ENCODE measurements around the gene GCA. TPM values are rescaled to one million over a fixed set of nuclear protein-coding genes. Genes with fewer than 3 reads are reported as not detected.

The GCA gene
- total RNA-seq, 2 donors from 2014 or later = 22.5 to 56.6 TPM

DNA sequence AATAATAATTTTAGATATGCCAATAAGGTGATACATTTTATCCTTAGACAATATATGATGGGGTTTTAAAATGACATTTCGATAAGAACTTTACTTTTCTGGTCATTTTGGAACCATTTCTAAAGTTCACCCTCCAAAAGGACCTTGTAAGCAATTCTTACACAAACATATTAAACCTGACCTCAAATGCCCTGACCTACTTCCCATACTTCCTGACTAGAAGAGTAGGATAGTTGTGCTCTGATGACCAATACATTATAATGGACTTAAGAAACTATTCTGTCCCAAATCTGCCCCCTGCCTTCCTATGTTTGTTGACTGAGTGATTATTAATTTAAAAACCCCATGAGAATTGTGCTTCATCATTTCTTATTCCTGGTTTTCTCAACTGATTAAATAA, 24.6 kb downstream of the GCA start:
- peak overlapping the region; percentile 50 to 64 for H3K27ac ChIP-seq
- no peak overlapping the region for H3K4me3 ChIP-seq
- no peaks in the 10 kb centered on the region for H3K36me3 ChIP-seq
- H3K4me1 ChIP-seq (ENCODE audit: control insufficient read depth in 1 of 2, low read depth in 2 of 2) = peaks cover 18 to 24% of the 10 kb centered on the region in 2 donors
- TF ChIP-seq CTCF (IDR thresholded peaks at IDR 0.05) = no peak
- ATAC-seq (ENCODE audit: insufficient number of reproducible peaks, low FRiP score, low read depth) = no peak
- no peaks in the 10 kb centered on the region for H3K9me3 ChIP-seq
- DNase-seq (ENCODE audit: low spot score) = no peak
- H3K27me3 ChIP-seq (replicated peaks; ENCODE audit: insufficient read depth) = no peaks in the 10 kb centered on the region

DNA sequence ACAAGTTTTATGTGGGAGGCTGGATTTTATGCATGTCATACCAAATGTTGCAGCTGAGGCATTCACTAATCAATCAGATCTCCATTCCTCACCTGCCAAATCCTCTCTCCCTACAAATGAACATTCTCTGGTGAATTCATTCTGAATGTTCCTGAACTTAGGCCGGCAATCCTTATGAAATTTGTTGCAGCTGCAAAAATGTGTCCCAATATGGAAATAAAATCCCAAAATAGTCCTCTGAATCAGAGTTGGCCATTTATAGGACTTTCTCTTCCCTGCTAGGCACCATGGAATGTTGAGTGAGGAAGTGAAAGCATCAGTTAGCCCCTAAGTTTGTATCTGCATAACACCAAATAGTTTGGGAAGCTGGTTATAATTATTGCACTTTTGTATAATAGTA, 25.6 kb downstream of the GCA start:
- Histone ChIP-seq H3K4me1 (ENCODE audit: control insufficient read depth in 1 of 2, low read depth in 2 of 2) (peaks cover 18 to 24% of the 10 kb centered on the region in 2 donors), H3K4me3 (peak overlapping the region; percentile 3), H3K9me3 (no peaks in the 10 kb centered on the region), H3K27ac (peak overlapping the region; percentile 50 to 64), H3K27me3 (replicated peaks; ENCODE audit: insufficient read depth) (no peaks in the 10 kb centered on the region), H3K36me3 (no peaks in the 10 kb centered on the region)
- peak; percentile 82 for ATAC-seq (ENCODE audit: insufficient number of reproducible peaks, low FRiP score, low read depth)
- TF ChIP-seq CTCF (IDR thresholded peaks at IDR 0.05) = no peak
- no peak for DNase-seq (ENCODE audit: low spot score)

DNA sequence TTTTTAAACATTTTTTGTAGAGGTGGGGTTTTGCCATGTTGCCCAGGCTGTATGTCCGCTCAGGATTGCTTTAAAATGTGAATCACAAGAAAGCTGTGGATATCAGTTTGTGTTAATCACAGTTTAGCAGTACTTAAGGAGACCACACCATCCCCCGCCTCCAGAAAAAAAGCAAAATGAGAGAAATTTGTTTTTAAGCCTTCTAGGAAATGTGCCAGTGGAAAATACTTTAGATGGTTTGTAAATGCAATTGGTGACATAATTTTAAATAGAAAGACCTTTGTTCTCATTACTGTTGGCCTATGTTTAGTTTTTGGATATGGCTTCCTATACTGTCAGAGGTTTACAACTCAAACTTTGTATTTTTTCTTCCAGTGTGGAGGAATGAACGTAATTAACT, 27.0 kb downstream of the GCA start:
- Histone ChIP-seq H3K4me1 (ENCODE audit: control insufficient read depth in 1 of 2, low read depth in 2 of 2) (peaks cover 18 to 24% of the 10 kb centered on the region in 2 donors), H3K27me3 (replicated peaks; ENCODE audit: insufficient read depth) (no peaks in the 10 kb centered on the region), H3K4me3 (no peak overlapping the region), H3K27ac (no peak overlapping the region), H3K36me3 (no peaks in the 10 kb centered on the region), H3K9me3 (no peaks in the 10 kb centered on the region)
- no peak for ATAC-seq (ENCODE audit: insufficient number of reproducible peaks, low FRiP score, low read depth)
- no peak for TF ChIP-seq CTCF (IDR thresholded peaks at IDR 0.05)
- no peak for DNase-seq (ENCODE audit: low spot score)

DNA sequence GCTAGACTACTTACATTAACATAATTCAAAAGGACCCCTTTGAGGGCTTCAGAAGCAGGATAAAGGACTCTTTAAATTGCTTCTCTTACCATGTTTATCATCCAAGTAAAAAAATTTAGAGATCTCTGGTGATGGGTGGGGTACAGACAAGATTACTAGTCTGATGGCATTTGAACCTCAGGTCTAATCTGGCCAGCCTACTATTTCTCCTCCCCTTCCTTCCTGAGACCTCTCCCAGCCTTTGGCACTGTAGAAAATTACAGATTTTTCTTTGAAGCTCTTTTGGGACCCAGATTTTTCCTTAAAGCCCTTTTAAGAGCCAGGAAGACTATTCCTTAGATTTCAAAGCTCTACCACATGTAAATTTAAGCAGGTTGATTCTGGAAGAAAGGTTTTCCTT, 28.9 kb downstream of the GCA start:
- no peak for ATAC-seq (ENCODE audit: insufficient number of reproducible peaks, low FRiP score, low read depth)
- no peak for TF ChIP-seq CTCF (IDR thresholded peaks at IDR 0.05)

DNA sequence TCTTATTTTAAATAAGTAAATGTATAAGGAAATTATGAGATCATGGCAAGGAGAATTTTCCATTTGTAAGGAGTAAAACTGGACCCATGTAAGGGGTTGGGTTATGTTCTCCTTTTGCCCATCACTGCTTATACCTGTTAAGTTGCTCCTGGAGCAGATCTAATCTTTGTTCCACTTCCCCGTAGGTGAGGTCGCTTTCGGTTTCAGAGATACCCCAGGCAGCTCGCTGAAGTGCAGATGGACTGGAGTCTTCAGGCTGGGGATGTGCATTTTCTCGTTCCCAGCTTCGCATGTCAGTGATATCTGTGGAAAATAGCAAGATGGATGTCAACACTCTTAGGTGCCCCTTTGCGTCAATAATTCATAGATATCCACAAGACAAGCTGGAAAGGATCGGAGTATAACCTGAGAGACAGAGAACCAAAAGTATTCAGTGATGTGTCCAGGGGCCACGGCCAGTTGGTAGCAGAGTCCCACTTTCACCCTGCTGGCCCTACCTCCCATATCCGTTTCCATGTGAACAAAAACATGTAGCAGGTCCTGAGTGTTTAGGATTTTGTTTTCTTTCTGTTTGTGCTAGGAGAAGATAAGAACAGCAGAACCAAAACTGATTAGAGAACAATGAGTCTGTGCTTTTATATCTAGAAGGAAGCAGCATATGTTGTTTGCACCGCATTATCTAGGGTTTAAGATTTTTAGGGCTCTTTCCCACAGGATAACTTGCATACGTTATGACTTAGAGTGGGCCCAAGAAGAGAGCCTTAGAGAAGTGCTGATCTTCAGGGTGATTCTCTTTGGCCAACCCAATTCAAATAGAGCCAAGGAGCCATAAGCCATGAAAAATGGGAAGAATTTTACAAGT, 36.0 kb downstream of the GCA start:
- no peaks in the 10 kb centered on the region for H3K27me3 ChIP-seq (replicated peaks; ENCODE audit: insufficient read depth)
- H3K4me1 ChIP-seq (ENCODE audit: control insufficient read depth in 1 of 2, low read depth in 2 of 2) = peaks cover 5 to 11% of the 10 kb centered on the region in 2 donors
- H3K4me3 ChIP-seq = no peak overlapping the region
- ATAC-seq (ENCODE audit: insufficient number of reproducible peaks, low FRiP score, low read depth) = no peak
- no peak for TF ChIP-seq CTCF (IDR thresholded peaks at IDR 0.05)
- no peaks in the 10 kb centered on the region for H3K9me3 ChIP-seq
- no peak for DNase-seq (ENCODE audit: low spot score)
- no peak overlapping the region for H3K27ac ChIP-seq
- no peaks in the 10 kb centered on the region for H3K36me3 ChIP-seq

More for the DNA sequence above, 28.9 kb downstream of the GCA start:
- no peak for DNase-seq (ENCODE audit: low spot score)
- Histone ChIP-seq H3K27me3 (replicated peaks; ENCODE audit: insufficient read depth) (no peaks in the 10 kb centered on the region), H3K27ac (no peak overlapping the region), H3K9me3 (no peaks in the 10 kb centered on the region), H3K4me1 (ENCODE audit: control insufficient read depth in 1 of 2, low read depth in 2 of 2) (peaks cover 18 to 24% of the 10 kb centered on the region in 2 donors), H3K4me3 (no peak overlapping the region), H3K36me3 (no peaks in the 10 kb centered on the region)
